T-helper 17 cell (primary cell): ENCODE data around the gene RNASE11. TPM values are rescaled to one million over a fixed set of nuclear protein-coding genes. Genes with fewer than 3 reads are reported as not detected.
A peak's percentile ranks its signal among the peaks of the same experiment; 100 is the strongest.
"Not testable (repeated sequence)": the region's sequence is repeated elsewhere in the genome, so short reads cannot be mapped to it uniquely, and the experiment has no call there.

Source experiments
- ATAC-seq: fragments of 150-1000 bp; cut with Tn5 transposase; 2 replicates; pipeline ENCODE4 v1.10.0; 2021; ENCODE audit warnings: mild to moderate bottlenecking, moderate library complexity
- DNase-seq, 3 donors: peaks; one replicate each; pipeline versions ENCODE4 v3.0.0 to v3.0.0-alpha.2; 2020 to 2021
- H3K9me3 ChIP-seq: one replicate; pipeline ENCODE4 v1.7.0; 2013; ENCODE audit warnings: low read length, mild to moderate bottlenecking; ENCODE audit not compliant: control insufficient read depth, poor library complexity, severe bottlenecking
- H3K27ac Mint-ChIP-seq: one replicate; pipeline ENCODE4 v1.8.0; 2022; ENCODE audit warnings: mild to moderate bottlenecking, moderate library complexity, mixed read lengths
- H3K27me3 Mint-ChIP-seq: one replicate; pipeline ENCODE4 v1.8.0; 2022; ENCODE audit warnings: mixed read lengths
- H3K36me3 Mint-ChIP-seq: one replicate; pipeline ENCODE4 v1.8.0; 2022; ENCODE audit warnings: low read depth, mixed read lengths
- H3K4me1 Mint-ChIP-seq: one replicate; pipeline ENCODE4 v1.8.0; 2022; ENCODE audit warnings: mild to moderate bottlenecking, mixed read lengths
- H3K4me3 Mint-ChIP-seq: one replicate; pipeline ENCODE4 v1.8.0; 2022; ENCODE audit warnings: mild to moderate bottlenecking, moderate library complexity, mixed read lengths
- total RNA-seq, 4 donors: library from RNA in 2 of 4; stranded (reverse) in 2 of 4; gene quantifications; one replicate each; pipeline ENCODE4 v1.2.3 and lab custom pipeline; 2022 to 2026

The RNASE11 gene
- total RNA-seq, 2 donors from 2014 or later, result not detected

DNA sequence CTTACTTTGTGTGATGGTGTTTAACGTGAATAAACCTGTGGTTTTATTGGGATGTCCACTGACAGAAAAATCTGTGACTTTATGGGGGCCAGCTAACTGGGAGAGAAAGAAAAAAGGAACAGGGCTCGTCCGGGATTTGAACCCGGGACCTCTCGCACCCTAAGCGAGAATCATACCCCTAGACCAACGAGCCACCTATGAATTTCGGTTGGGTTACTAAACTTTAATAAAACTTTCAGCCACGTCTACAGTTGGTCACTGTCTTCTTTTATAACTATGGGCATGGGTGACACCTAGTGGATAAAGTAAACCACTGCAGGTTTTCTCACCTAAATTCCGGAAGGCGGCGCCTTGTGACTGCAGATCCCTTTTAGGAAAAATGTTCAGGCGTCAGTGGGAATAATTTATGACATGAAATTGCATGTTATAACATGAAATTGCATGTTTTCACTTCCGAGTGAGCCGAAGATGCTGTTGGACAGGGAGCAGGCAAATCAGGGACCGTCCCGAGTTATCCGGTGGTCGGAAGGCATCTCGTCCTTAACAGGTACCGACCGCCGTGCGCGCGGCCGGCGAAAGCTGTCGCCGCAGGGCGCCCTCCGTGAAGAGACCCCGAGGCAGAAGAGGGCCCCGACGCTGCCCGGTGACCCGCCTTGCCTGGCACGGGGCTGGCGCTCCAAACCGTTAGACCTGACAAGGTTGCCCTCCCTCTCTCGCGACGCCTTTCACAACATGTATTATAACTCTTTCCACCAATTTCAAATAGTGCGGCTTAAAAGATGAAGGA, 21.6 kb upstream of the RNASE11 start:
- Mint-ChIP-seq H3K4me3 (no peak overlapping the region), H3K27me3 (no peaks in the 10 kb centered on the region), H3K27ac (no peak overlapping the region), H3K4me1 (peaks cover 5% of the 10 kb centered on the region), H3K36me3 (no peaks in the 10 kb centered on the region)
- ATAC-seq (peak; percentile 35), DNase-seq (peak; percentile 34 to 46 (median 39))
- no peaks in the 10 kb centered on the region for H3K9me3 ChIP-seq

DNA sequence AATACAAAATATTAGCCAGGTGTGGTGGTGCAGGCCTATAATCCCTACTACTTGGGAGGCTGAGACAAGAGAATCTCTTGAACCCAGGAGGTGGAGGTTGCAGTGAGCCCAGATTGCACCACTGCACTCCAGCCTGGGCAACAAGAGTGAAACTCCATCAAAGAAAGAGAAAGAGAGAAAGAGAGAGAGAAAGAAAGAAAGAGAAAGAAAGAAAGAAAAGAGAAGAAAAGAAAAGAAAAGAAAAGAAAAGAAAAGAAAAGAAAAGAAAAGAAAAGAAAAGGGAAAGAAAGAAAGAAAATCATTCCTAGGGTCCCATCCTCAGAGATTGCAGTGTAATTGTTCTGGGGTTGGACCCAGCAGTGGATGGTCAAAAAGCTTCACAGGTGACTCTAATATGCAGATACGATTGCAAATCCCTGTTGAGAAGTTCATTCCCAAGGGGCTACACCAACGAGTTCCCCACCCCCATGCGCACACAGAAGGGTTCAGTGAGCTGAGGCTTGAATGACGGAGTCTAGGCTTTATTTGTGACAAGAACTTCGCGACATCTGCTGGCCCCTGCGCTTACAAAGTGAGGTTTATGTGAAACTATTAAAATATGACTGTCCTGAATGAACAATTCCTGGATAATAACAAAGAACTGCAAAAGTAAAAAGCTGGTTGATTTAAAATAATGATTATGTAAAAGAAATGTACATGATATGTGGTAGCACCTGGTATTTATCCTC, 20.7 kb upstream of the RNASE11 start:
- Mint-ChIP-seq H3K36me3 (no peaks in the 10 kb centered on the region), H3K4me3 (no peak overlapping the region), H3K27ac (peak overlapping the region; percentile 83), H3K4me1 (peaks cover 5% of the 10 kb centered on the region), H3K27me3 (no peaks in the 10 kb centered on the region)
- no peak for ATAC-seq
- H3K9me3 ChIP-seq, result no peaks in the 10 kb centered on the region
- no peak for DNase-seq

DNA sequence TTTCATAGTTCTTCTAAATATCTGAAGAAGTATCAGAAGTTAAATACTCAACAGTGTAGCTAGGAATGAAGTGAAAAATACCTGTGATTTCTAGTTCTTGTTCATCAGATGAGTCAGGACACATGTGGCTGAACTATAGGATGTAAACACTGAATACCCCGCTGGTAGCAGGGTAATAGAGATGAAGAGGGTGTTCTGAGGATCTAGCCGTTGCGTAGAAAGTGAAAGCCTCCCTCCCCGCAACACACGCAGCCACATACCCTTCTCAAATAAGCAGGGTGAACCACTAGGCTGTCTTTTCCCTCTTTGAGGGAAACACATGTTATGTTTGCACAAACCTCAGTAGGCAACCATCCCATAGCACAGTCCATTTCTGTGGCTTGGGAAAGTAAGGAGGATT, 19.8 kb upstream of the RNASE11 start:
- Mint-ChIP-seq H3K27me3 (no peaks in the 10 kb centered on the region), H3K4me1 (peaks cover 5% of the 10 kb centered on the region), H3K4me3 (no peak overlapping the region), H3K27ac (no peak overlapping the region), H3K36me3 (no peaks in the 10 kb centered on the region)
- H3K9me3 ChIP-seq, result no peaks in the 10 kb centered on the region
- ATAC-seq (no peak), DNase-seq (no peak)

DNA sequence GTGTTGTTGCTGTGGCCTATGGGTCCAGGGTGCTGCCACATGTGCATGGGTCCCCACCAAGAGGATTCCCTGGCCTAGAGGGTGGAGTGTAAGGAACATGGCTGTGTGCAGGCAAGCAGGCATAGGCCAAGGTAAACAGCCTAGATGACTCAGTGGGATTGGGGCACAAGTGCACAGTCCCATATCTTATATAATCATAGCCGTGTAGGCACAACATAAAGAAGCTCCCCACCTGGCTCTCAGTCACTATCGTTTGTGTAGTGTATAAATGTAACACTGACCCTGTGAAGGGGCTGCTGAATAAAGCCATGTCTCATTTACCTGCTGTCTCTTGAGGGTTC, 19.1 kb upstream of the RNASE11 start:
- no peak for DNase-seq
- Mint-ChIP-seq H3K36me3 (no peaks in the 10 kb centered on the region), H3K27ac (no peak overlapping the region), H3K27me3 (no peaks in the 10 kb centered on the region), H3K4me3 (peak overlapping the region; percentile 52), H3K4me1 (peaks cover 5% of the 10 kb centered on the region)
- no peak for ATAC-seq
- H3K9me3 ChIP-seq, result no peaks in the 10 kb centered on the region

- no peak for DNase-seq
- no peak overlapping the region for H3K27ac Mint-ChIP-seq
- H3K9me3 ChIP-seq, result no peaks in the 10 kb centered on the region
- H3K4me1 Mint-ChIP-seq, result peaks cover 5% of the 10 kb centered on the region
- no peak overlapping the region for H3K4me3 Mint-ChIP-seq
- no peak for ATAC-seq
- no peaks in the 10 kb centered on the region for H3K36me3 Mint-ChIP-seq
- no peaks in the 10 kb centered on the region for H3K27me3 Mint-ChIP-seq
Measured at GRCh38 chr14:20606190-20606901, 18.5 kb upstream of the RNASE11 start.

GRCh38 chr14:20603813-20604690, 16.3 kb upstream of the RNASE11 start:
- Mint-ChIP-seq H3K4me3 (no peak overlapping the region), H3K36me3 (no peaks in the 10 kb centered on the region), H3K27me3 (peaks cover 6% of the 10 kb centered on the region), H3K27ac (no peak overlapping the region), H3K4me1 (peaks cover 5% of the 10 kb centered on the region)
- no peaks in the 10 kb centered on the region for H3K9me3 ChIP-seq
- DNase-seq (no peak), ATAC-seq (no peak)

- Mint-ChIP-seq H3K36me3 (no peaks in the 10 kb centered on the region), H3K4me1 (peaks cover 2% of the 10 kb centered on the region)
Measured at GRCh38 chr14:20602583-20602982, 14.8 kb upstream of the RNASE11 start.

GRCh38 chr14:20601522-20601921, 13.7 kb upstream of the RNASE11 start:
- H3K36me3 Mint-ChIP-seq, result no peaks in the 10 kb centered on the region
- H3K4me1 Mint-ChIP-seq, result no peaks in the 10 kb centered on the region
- H3K4me3 Mint-ChIP-seq, result no peak overlapping the region
- DNase-seq, result no peak
- H3K9me3 ChIP-seq, result no peaks in the 10 kb centered on the region
- peaks cover 16% of the 10 kb centered on the region for H3K27me3 Mint-ChIP-seq
- ATAC-seq, result no peak
- no peak overlapping the region for H3K27ac Mint-ChIP-seq

More at GRCh38 chr14:20602583-20602982, 14.8 kb upstream of the RNASE11 start:
- ATAC-seq (no peak), DNase-seq (no peak)
- Mint-ChIP-seq H3K4me3 (no peak overlapping the region), H3K27ac (no peak overlapping the region), H3K27me3 (peaks cover 6% of the 10 kb centered on the region)
- H3K9me3 ChIP-seq, result no peaks in the 10 kb centered on the region

DNA sequence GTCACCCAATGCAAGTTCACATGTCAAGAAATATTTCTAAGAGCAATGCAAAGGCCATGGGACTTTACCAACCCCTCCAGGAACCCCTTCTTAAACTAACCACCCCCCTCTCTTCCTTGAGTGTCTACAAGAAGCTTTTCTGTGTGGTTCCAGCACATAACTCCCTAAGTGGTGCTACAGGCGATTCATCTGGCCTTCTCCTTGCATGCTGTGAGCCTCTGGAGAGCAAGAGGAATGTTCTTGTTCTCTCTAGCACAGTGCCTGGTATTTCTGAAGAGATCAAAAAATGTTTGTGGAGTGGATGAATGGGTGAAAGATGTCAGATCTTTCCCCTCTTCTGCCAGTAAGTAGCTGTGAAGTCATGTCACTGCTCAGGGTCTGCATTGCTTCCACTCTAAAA, 9.3 kb upstream of the RNASE11 start:
- Mint-ChIP-seq H3K36me3 (no peaks in the 10 kb centered on the region), H3K27me3 (peaks cover 16% of the 10 kb centered on the region), H3K4me1 (peaks cover 5% of the 10 kb centered on the region), H3K4me3 (no peak overlapping the region), H3K27ac (no peak overlapping the region)
- H3K9me3 ChIP-seq, result no peaks in the 10 kb centered on the region
- no peak for DNase-seq
- ATAC-seq, result no peak

GRCh38 chr14:20595726-20596125, 7.9 kb upstream of the RNASE11 start:
- not testable (repeated sequence) for ATAC-seq, H3K4me1 Mint-ChIP-seq, H3K4me3 Mint-ChIP-seq, H3K27ac Mint-ChIP-seq, H3K36me3 Mint-ChIP-seq, DNase-seq, H3K9me3 ChIP-seq
- H3K27me3 Mint-ChIP-seq, result peaks cover 29% of the 10 kb centered on the region

GRCh38 chr14:20592574-20592973, 4.8 kb upstream of the RNASE11 start:
- H3K4me3 Mint-ChIP-seq, result no peak overlapping the region
- H3K4me1 Mint-ChIP-seq, result peaks cover 5% of the 10 kb centered on the region
- H3K36me3 Mint-ChIP-seq, result no peaks in the 10 kb centered on the region
- H3K27me3 Mint-ChIP-seq, result peaks cover 26% of the 10 kb centered on the region
- no peak for ATAC-seq
- DNase-seq, result no peak
- H3K27ac Mint-ChIP-seq, result no peak overlapping the region
- no peaks in the 10 kb centered on the region for H3K9me3 ChIP-seq

- Mint-ChIP-seq H3K27ac (peak within 1 kb of the TSS; percentile 72), H3K4me3 (no peak within 1 kb of the TSS), H3K27me3 (peaks cover 16% of the 10 kb centered on the region), H3K36me3 (no peaks in the 10 kb centered on the region), H3K4me1 (peaks cover 5% of the 10 kb centered on the region)
- DNase-seq (no peak), ATAC-seq (no peak)
- H3K9me3 ChIP-seq, result no peaks in the 10 kb centered on the region
Measured at GRCh38 chr14:20591235-20591634, 3.4 kb upstream of the RNASE11 start, which contains the start of gene RNASE12. TSS of gene RNASE12 (minus strand) at chr14:20591376. CDS start at chr14:20590723, 653 bp downstream.
